ENCODE data around the gene CABP7.

GRCh38 chr22:29683536-29683935 lies 36.3 kb upstream of the CABP7 start:
- TF ChIP-seq POLR2A (IDR thresholded peaks at IDR 0.05): no peak
- TF ChIP-seq CTCF (IDR thresholded peaks at IDR 0.05): no peak
